K562 (cell line): Measurements from ENCODE around the gene QRICH1. TPM values are rescaled to one million over a fixed set of nuclear protein-coding genes. Genes with fewer than 3 reads are reported as not detected.

Experiments
- SIN3A ChIP-seq, 2 experiments: fragments of 150-350 bp in 1 of 2; IDR thresholded peaks; 2 replicates each; pipeline ENCODE4 v1.6.1; 2011 to 2016; ENCODE audit warnings: borderline replicate concordance in 2 of 2, low read depth in 2 of 2, low read length in 2 of 2, mild to moderate bottlenecking in 2 of 2, moderate library complexity in 2 of 2; ENCODE audit not compliant: control insufficient read depth in 1 of 2
- polyA plus RNA-seq, 8 experiments: library from polyadenylated mRNA; depleted of rRNA in 4 of 8; stranded (reverse) in 5 of 8; unstranded in 3 of 8; fragments of >200 nt; fragmentation: Nextera tagmentation in 2 of 8; fragmentation: Illumina TruSeq in 1 of 8; extraction: Ambion mirVana in 2 of 8; extraction: Trizol in 1 of 8; gene quantifications; 2 replicates each; pipeline versions ENCODE4 v1.2.1 to v1.2.3, GENCODE V29; 2011 to 2014; ENCODE audit warnings: inconsistent platforms in 1 of 8, missing spikeins in 1 of 8
- total RNA-seq, 7 experiments: library from RNA; depleted of rRNA in 6 of 7; stranded (reverse); fragments of >200 nt in 6 of 7; fragmentation: Illumina TruSeq in 2 of 7; extraction: Trizol in 2 of 7; gene quantifications; 2 replicates each; pipeline versions ENCODE4 v1.2.1 to v1.2.3, GENCODE V29; 2011 to 2021; ENCODE audit warnings: low replicate concordance in 1 of 7
- TF ChIP-seq, protein P1 (sequence below): sonication (generic); formaldehyde crosslinking; IDR thresholded peaks from 2 replicates; pipeline ENCODE4 v1.8.0; 2023; ENCODE audit warnings: missing genetic modification reagents, mild to moderate bottlenecking, borderline replicate concordance

The QRICH1 gene
- total and polyA plus RNA-seq, 9 of the 15 experiments (the other 6 are each of a cell fraction or from before 2014, with no cell fraction given): 20.1 to 99.2 (median 56.7) TPM

DNA sequence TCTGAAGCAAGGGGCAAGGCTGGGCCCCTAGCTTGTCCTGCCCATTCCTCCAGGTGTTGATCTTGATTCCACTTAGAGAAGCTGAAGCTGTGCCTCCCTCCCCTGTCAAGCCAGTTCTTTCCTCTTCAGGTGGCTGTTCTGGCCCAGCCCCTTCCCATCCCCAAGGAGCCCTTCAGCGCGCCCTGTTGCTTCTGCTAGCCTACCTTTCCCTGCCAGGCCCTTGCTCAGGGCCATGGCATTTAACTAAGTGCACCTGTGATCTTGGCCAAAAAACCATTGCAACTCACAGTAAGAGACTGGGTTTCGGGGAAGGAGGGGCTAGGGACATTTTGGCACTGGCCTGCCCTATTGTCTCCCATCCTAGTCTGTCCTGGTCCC, 88.6 kb downstream of the QRICH1 start (continued):
- TF ChIP-seq, protein P1, sequence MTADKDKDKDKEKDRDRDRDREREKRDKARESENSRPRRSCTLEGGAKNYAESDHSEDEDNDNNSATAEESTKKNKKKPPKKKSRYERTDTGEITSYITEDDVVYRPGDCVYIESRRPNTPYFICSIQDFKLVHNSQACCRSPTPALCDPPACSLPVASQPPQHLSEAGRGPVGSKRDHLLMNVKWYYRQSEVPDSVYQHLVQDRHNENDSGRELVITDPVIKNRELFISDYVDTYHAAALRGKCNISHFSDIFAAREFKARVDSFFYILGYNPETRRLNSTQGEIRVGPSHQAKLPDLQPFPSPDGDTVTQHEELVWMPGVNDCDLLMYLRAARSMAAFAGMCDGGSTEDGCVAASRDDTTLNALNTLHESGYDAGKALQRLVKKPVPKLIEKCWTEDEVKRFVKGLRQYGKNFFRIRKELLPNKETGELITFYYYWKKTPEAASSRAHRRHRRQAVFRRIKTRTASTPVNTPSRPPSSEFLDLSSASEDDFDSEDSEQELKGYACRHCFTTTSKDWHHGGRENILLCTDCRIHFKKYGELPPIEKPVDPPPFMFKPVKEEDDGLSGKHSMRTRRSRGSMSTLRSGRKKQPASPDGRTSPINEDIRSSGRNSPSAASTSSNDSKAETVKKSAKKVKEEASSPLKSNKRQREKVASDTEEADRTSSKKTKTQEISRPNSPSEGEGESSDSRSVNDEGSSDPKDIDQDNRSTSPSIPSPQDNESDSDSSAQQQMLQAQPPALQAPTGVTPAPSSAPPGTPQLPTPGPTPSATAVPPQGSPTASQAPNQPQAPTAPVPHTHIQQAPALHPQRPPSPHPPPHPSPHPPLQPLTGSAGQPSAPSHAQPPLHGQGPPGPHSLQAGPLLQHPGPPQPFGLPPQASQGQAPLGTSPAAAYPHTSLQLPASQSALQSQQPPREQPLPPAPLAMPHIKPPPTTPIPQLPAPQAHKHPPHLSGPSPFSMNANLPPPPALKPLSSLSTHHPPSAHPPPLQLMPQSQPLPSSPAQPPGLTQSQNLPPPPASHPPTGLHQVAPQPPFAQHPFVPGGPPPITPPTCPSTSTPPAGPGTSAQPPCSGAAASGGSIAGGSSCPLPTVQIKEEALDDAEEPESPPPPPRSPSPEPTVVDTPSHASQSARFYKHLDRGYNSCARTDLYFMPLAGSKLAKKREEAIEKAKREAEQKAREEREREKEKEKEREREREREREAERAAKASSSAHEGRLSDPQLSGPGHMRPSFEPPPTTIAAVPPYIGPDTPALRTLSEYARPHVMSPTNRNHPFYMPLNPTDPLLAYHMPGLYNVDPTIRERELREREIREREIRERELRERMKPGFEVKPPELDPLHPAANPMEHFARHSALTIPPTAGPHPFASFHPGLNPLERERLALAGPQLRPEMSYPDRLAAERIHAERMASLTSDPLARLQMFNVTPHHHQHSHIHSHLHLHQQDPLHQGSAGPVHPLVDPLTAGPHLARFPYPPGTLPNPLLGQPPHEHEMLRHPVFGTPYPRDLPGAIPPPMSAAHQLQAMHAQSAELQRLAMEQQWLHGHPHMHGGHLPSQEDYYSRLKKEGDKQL (CRISPR knock-in tag): no peak
- no peak for TF ChIP-seq SIN3A (IDR thresholded peaks at IDR 0.05; ENCODE audit: borderline replicate concordance in 2 of 2, control insufficient read depth in 1 of 2, low read depth in 2 of 2, low read length in 2 of 2)
